D721Med (cell line): Measurements from ENCODE around the gene PDLIM7.

Experiments
- DNase-seq: peaks from one replicate; pipeline ENCODE4 v3.0.0; 2011; ENCODE audit warnings: low spot score; ENCODE audit not compliant: insufficient read length
- FAIRE-seq: peaks from 2 replicates; lab custom pipeline; 2011; peaks lifted over from hg19 to GRCh38; lab: Jason Lieb, UNC
- TF ChIP-seq, protein P1 (sequence below): IDR thresholded peaks from 2 replicates; pipeline ENCODE4 v1.5.1; 2012; ENCODE audit warnings: mild to moderate bottlenecking, control low read depth; ENCODE audit not compliant: insufficient read depth; ENCODE audit errors: missing control alignments

The PDLIM7 gene

DNA sequence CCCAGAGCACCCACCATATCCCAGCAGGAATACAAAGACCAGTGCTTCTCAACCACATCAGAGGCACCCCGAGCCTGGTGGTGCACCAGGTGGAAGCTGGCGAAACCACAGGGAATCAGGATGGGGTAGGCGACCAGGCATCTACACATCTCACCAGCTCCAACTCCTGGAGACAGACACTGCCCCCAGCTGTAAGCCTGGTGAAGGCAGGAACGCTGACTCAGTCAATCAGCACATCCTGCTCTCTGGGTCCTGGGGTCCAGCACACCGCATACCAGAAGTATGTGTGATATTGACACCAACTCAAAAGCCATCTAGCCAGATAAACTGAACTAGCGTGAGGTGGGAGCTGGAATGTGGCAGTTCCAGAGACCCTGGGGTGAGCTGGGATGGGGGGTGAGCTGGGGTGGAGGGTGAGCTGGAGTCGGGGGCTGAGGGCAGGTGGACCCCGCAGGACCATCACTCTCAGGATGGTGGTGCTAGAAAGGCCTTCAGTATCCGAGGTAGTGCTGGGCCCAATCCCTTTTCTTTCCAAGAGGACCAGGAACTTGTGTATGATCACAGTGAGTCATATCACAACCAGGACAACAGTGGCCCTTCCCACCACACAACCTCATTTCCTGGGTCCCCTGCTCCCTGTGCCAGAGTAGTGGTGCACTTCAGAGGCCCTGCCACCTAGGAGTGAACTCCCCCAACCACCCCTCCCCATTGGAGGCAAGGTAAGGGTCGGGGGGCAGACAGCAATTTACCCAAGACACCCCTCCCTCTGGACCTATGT, 26.5 kb downstream of the PDLIM7 start:
- no peak for DNase-seq
- FAIRE-seq: no peak
- TF ChIP-seq, protein P1, sequence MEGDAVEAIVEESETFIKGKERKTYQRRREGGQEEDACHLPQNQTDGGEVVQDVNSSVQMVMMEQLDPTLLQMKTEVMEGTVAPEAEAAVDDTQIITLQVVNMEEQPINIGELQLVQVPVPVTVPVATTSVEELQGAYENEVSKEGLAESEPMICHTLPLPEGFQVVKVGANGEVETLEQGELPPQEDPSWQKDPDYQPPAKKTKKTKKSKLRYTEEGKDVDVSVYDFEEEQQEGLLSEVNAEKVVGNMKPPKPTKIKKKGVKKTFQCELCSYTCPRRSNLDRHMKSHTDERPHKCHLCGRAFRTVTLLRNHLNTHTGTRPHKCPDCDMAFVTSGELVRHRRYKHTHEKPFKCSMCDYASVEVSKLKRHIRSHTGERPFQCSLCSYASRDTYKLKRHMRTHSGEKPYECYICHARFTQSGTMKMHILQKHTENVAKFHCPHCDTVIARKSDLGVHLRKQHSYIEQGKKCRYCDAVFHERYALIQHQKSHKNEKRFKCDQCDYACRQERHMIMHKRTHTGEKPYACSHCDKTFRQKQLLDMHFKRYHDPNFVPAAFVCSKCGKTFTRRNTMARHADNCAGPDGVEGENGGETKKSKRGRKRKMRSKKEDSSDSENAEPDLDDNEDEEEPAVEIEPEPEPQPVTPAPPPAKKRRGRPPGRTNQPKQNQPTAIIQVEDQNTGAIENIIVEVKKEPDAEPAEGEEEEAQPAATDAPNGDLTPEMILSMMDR: no peak

- TF ChIP-seq, protein P1: no peak
- FAIRE-seq: no peak
- no peak for DNase-seq
Measured at GRCh38 chr5:177469750-177470525, 27.5 kb downstream of the PDLIM7 start.

GRCh38 chr5:177468685-177469628, 28.4 kb downstream of the PDLIM7 start:
- no peak for DNase-seq
- TF ChIP-seq, protein P1: no peak
- no peak for FAIRE-seq

DNA sequence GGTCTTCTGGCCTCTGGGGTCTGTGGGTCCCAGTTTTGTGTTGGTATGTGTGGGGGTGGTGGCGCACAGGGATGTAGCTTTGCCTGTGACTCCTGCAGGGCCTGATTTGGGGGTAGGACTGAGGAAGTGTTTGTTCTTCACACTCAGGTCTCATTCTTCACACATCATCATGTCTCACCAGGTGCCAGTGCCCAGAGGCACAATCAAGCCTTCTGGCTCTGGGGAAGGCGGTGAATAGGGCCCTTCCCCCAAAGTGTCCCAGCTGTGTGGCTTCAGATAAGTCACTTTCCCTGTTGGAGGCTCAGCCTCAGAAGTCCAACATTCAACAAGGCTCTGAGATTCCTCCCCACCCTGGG, 29.1 kb downstream of the PDLIM7 start:
- DNase-seq: no peak
- TF ChIP-seq, protein P1: no peak
- FAIRE-seq: no peak

- no peak for FAIRE-seq
- no peak for DNase-seq
- TF ChIP-seq, protein P1: no peak
Measured at GRCh38 chr5:177467436-177467835, 30.0 kb downstream of the PDLIM7 start.

- TF ChIP-seq, protein P1: no peak
- no peak for DNase-seq
- no peak for FAIRE-seq
Measured at GRCh38 chr5:177466861-177467260, 30.5 kb downstream of the PDLIM7 start.
